Osteocyte (in vitro differentiated cells): ENCODE measurements around the gene LRBA. TPM values are rescaled to one million over a fixed set of nuclear protein-coding genes. Genes with fewer than 3 reads are reported as not detected.
A peak's percentile ranks its signal among the peaks of the same experiment; 100 is the strongest.

Experiments
- DNase-seq: peaks from one replicate; pipeline ENCODE4 v3.0.0; 2021; ENCODE audit warnings: mixed read lengths; ENCODE audit not compliant: unreplicated experiment; ENCODE audit errors: extremely low spot score
- H3K27ac Mint-ChIP-seq: one replicate; pipeline ENCODE4 v1.8.0; 2021; ENCODE audit warnings: mild to moderate bottlenecking, mixed read lengths; ENCODE audit not compliant: unreplicated experiment
- H3K27me3 Mint-ChIP-seq: one replicate; pipeline ENCODE4 v1.8.0; 2021; ENCODE audit warnings: mixed read lengths; ENCODE audit not compliant: unreplicated experiment
- H3K36me3 Mint-ChIP-seq: one replicate; pipeline ENCODE4 v1.8.0; 2021; ENCODE audit warnings: mixed read lengths; ENCODE audit not compliant: unreplicated experiment
- H3K4me1 Mint-ChIP-seq: one replicate; pipeline ENCODE4 v1.8.0; 2021; ENCODE audit warnings: mixed read lengths; ENCODE audit not compliant: unreplicated experiment
- H3K4me3 Mint-ChIP-seq: one replicate; pipeline ENCODE4 v1.8.0; 2021; ENCODE audit warnings: mild to moderate bottlenecking, moderate library complexity, mixed read lengths; ENCODE audit not compliant: unreplicated experiment
- H3K9me3 Mint-ChIP-seq: one replicate; pipeline ENCODE4 v1.8.0; 2021; ENCODE audit warnings: mixed read lengths; ENCODE audit not compliant: unreplicated experiment
- total RNA-seq: library from RNA; stranded (reverse); gene quantifications from 2 replicates; pipeline ENCODE4 v1.2.1, GENCODE V29; 2021
- TF ChIP-seq, protein P1 (sequence below): fragments of 200-600 bp; sonication (generic); IDR thresholded peaks from 2 replicates; pipeline ENCODE4 v1.5.0; 2021; ENCODE audit warnings: antibody characterized with exemption, mild to moderate bottlenecking, moderate library complexity

LRBA gene
- total RNA-seq, 1 donor from 2014 or later = 40.8 TPM

DNA sequence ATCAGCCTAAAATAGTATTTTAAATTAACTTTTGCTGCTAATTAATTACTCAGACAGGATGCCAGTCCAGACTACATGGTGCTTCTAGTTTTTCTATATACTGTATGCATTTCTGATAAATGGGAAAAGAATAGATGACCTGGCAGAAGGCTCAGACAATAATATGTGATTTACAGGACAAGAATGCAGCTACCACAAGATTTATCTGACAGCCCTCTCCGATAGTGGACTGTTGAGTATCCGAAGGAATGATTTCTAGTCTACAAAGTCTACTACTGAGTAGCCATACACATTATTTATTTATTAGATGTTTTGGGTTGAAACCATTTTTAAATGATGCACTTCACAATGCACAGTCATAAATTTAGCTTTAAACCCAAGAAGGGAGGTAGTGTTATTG lies 220.4 kb downstream of the LRBA start:
- Mint-ChIP-seq H3K27me3 (no peaks in the 10 kb centered on the region), H3K36me3 (peaks cover 5% of the 10 kb centered on the region), H3K27ac (no peak overlapping the region), H3K4me1 (peaks cover 21% of the 10 kb centered on the region), H3K4me3 (no peak overlapping the region), H3K9me3 (no peaks in the 10 kb centered on the region)
- DNase-seq = no peak
- TF ChIP-seq, protein P1, sequence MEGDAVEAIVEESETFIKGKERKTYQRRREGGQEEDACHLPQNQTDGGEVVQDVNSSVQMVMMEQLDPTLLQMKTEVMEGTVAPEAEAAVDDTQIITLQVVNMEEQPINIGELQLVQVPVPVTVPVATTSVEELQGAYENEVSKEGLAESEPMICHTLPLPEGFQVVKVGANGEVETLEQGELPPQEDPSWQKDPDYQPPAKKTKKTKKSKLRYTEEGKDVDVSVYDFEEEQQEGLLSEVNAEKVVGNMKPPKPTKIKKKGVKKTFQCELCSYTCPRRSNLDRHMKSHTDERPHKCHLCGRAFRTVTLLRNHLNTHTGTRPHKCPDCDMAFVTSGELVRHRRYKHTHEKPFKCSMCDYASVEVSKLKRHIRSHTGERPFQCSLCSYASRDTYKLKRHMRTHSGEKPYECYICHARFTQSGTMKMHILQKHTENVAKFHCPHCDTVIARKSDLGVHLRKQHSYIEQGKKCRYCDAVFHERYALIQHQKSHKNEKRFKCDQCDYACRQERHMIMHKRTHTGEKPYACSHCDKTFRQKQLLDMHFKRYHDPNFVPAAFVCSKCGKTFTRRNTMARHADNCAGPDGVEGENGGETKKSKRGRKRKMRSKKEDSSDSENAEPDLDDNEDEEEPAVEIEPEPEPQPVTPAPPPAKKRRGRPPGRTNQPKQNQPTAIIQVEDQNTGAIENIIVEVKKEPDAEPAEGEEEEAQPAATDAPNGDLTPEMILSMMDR = no peak

DNA sequence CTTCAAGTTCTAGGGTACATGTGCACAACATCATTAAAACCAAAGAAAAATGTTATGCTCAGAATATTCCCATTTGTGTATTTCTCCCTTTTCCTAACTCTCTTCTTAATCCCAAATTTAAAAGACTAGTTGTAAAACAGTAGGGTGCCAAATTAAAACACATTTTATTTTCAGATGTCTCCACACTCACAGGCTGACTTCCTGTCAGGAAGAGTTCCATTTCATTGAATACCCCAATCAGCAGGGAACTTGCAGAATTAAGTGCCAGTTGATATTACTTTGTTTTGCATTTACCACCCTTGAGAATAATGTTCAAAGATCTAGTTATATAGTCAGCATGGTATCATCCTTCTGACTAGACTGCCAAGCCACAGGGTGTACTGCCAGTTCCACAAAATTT lies 225.2 kb downstream of the LRBA start:
- Mint-ChIP-seq H3K36me3 (no peaks in the 10 kb centered on the region), H3K27me3 (no peaks in the 10 kb centered on the region), H3K9me3 (no peaks in the 10 kb centered on the region), H3K27ac (peak overlapping the region; percentile 35), H3K4me3 (no peak overlapping the region), H3K4me1 (peaks cover 8% of the 10 kb centered on the region)
- TF ChIP-seq, protein P1 = no peak
- DNase-seq = no peak

DNA sequence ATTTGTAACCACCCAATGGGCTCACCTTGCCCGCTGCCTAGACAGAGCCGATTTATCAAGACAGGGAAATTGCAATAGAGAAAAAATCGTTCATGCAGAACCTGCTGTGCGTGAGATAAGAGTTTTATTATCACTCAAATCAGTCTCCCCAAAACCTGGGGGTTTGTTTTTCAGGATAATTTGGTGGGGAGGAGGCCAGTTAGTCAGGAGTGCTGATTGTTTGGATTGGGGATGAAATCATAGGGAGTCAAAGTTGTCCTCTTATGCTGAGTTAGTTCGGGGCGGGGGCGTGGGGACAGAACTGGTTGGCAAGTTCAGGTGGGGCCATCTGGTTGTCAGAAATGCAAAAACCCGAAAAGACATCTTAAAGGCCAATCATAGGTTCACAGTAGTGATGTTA lies 230.1 kb downstream of the LRBA start:
- H3K4me3 Mint-ChIP-seq = no peak overlapping the region
- no peaks in the 10 kb centered on the region for H3K9me3 Mint-ChIP-seq
- DNase-seq = no peak
- H3K27me3 Mint-ChIP-seq = no peaks in the 10 kb centered on the region
- no peak overlapping the region for H3K27ac Mint-ChIP-seq
- peaks cover 19% of the 10 kb centered on the region for H3K4me1 Mint-ChIP-seq
- no peaks in the 10 kb centered on the region for H3K36me3 Mint-ChIP-seq
- TF ChIP-seq, protein P1 = no peak

DNA sequence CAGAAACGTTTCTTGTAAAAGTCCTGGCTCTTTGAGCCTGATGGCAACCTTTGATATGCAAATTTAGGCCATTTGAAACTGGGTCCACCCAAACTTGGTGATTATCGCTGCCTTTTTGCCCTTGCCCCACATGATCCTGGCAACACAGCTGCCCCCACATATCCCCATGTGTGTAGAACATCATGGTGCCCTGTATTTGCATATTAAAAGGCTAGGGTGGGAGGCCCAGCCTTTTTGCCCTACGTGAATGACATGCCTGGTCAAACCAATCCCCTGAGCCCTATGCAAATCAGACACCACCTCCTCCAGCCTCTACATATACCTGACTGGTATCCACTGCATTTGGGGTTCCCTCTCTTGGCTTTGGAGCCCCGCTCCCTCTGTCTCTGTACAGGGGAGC lies 230.8 kb downstream of the LRBA start:
- TF ChIP-seq, protein P1 = no peak
- no peaks in the 10 kb centered on the region for H3K9me3 Mint-ChIP-seq
- H3K4me1 Mint-ChIP-seq = peaks cover 16% of the 10 kb centered on the region
- no peak for DNase-seq
- H3K4me3 Mint-ChIP-seq = no peak overlapping the region
- no peaks in the 10 kb centered on the region for H3K36me3 Mint-ChIP-seq
- H3K27ac Mint-ChIP-seq = no peak overlapping the region
- no peaks in the 10 kb centered on the region for H3K27me3 Mint-ChIP-seq

DNA sequence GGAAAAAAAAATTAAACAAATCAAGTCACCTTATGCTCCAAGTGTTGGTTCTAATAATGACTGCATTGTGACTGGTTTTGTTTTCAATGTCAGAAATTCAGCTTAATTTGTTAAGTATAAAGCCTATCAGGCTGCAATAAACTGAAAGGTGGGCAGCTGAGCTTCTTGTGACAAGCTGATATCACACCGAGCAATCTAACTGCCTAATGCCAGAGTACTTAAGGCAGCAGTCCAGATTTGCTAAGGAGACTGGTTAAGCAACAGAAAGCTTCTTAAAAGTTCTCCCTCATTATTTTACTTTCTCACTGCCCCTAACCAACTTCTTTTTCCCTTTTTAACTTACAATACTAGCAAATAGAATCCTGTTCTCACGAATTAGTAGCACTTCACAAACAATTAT lies 232.2 kb downstream of the LRBA start:
- Mint-ChIP-seq H3K4me3 (no peak overlapping the region), H3K27me3 (no peaks in the 10 kb centered on the region), H3K9me3 (no peaks in the 10 kb centered on the region), H3K4me1 (peaks cover 16% of the 10 kb centered on the region), H3K27ac (no peak overlapping the region), H3K36me3 (no peaks in the 10 kb centered on the region)
- DNase-seq = no peak
- TF ChIP-seq, protein P1 = no peak
